ENCODE data around the gene CCDC74A.
"Not testable (repeated sequence)": the region's sequence is repeated elsewhere in the genome, so short reads cannot be mapped to it uniquely, and the experiment has no call there.

CCDC74A gene

GRCh38 chr2:131503587-131503986, 24.1 kb upstream of the CCDC74A start:
- not testable (repeated sequence) for DNase-seq (ENCODE audit: low read depth)

- not testable (repeated sequence) for DNase-seq (ENCODE audit: low read depth)
Measured at GRCh38 chr2:131504082-131504750, 23.5 kb upstream of the CCDC74A start.

- DNase-seq (ENCODE audit: low read depth) = no peak
Measured at GRCh38 chr2:131509615-131510014, 18.1 kb upstream of the CCDC74A start.

- not testable (repeated sequence) for DNase-seq (ENCODE audit: low read depth)
Measured at GRCh38 chr2:131511291-131511968, 16.3 kb upstream of the CCDC74A start.

- DNase-seq (ENCODE audit: low read depth) = not testable (repeated sequence)
Measured at GRCh38 chr2:131511969-131512870, 15.5 kb upstream of the CCDC74A start.

- DNase-seq (ENCODE audit: low read depth) = not testable (repeated sequence)
Measured at GRCh38 chr2:131514408-131515166, 13.1 kb upstream of the CCDC74A start.

- DNase-seq (ENCODE audit: low read depth) = not testable (repeated sequence)
Measured at GRCh38 chr2:131515235-131515634, 12.5 kb upstream of the CCDC74A start.

GRCh38 chr2:131516011-131516410, 11.7 kb upstream of the CCDC74A start:
- no peak for DNase-seq (ENCODE audit: low read depth)

- DNase-seq (ENCODE audit: low read depth) = not testable (repeated sequence)
Measured at GRCh38 chr2:131516621-131517020, 11.1 kb upstream of the CCDC74A start.

GRCh38 chr2:131517106-131517831, 10.4 kb upstream of the CCDC74A start:
- DNase-seq (ENCODE audit: low read depth) = no peak

- not testable (repeated sequence) for DNase-seq (ENCODE audit: low read depth)
Measured at GRCh38 chr2:131517856-131518255, 9.8 kb upstream of the CCDC74A start.

GRCh38 chr2:131518531-131518930, 9.2 kb upstream of the CCDC74A start:
- DNase-seq (ENCODE audit: low read depth) = not testable (repeated sequence)

- DNase-seq (ENCODE audit: low read depth) = no peak
Measured at GRCh38 chr2:131519466-131519865, 8.2 kb upstream of the CCDC74A start.

- not testable (repeated sequence) for DNase-seq (ENCODE audit: low read depth)
Measured at GRCh38 chr2:131519871-131520470, 7.7 kb upstream of the CCDC74A start.

GRCh38 chr2:131520526-131520925, 7.2 kb upstream of the CCDC74A start:
- DNase-seq (ENCODE audit: low read depth) = no peak

- not testable (repeated sequence) for DNase-seq (ENCODE audit: low read depth)
Measured at GRCh38 chr2:131521524-131521923, 6.2 kb upstream of the CCDC74A start.

- no peak for DNase-seq (ENCODE audit: low read depth)
Measured at GRCh38 chr2:131521961-131522781, 5.5 kb upstream of the CCDC74A start.

- DNase-seq (ENCODE audit: low read depth) = not testable (repeated sequence)
Measured at GRCh38 chr2:131525256-131525655, 2.4 kb upstream of the CCDC74A start.

- not testable (repeated sequence) for DNase-seq (ENCODE audit: low read depth)
Measured at GRCh38 chr2:131528981-131529863, 1.5 kb downstream of the CCDC74A start.

All from stimulated activated CD8-positive, alpha-beta memory T cell treated with anti-CD3 and anti-CD28 coated beads, Interleukin-12 subunit alpha, Interleukin-12 subunit beta, amount 100 ng/mL, for 4 hours (primary cell).